SU-DHL-6 (cell line): Measurements from ENCODE around the gene MARCHF3.

Source experiments
- H2AFZ ChIP-seq: fragments of 200-600 bp; sonication (generic); 2 replicates; pipeline ENCODE4 v1.6.1; 2014; ENCODE audit warnings: low read depth, mild to moderate bottlenecking, moderate library complexity, mixed read lengths, antibody characterized with exemption, low read length; ENCODE audit not compliant: severe bottlenecking
- H3F3A ChIP-seq: fragments of 200-600 bp; shearing (Covaris generic); 2 replicates; pipeline ENCODE4 v1.6.0; 2016; ENCODE audit warnings: antibody characterized with exemption, mild to moderate bottlenecking; ENCODE audit not compliant: insufficient read depth
- H3K27ac ChIP-seq: fragments of 200-600 bp; sonication (generic); 2 replicates; pipeline ENCODE4 v1.5.1; 2016; ENCODE audit warnings: low read depth, mild to moderate bottlenecking, low read length, moderate library complexity, mixed read lengths
- H3K27me3 ChIP-seq: fragments of 200-600 bp; sonication (generic), shearing (Covaris generic); 2 replicates; pipeline ENCODE4 v1.6.0; 2014; ENCODE audit warnings: mild to moderate bottlenecking, low read length
- H3K36me3 ChIP-seq: fragments of 200-600 bp; sonication (generic); 2 replicates; pipeline ENCODE4 v1.6.1; 2014; ENCODE audit warnings: mild to moderate bottlenecking, low read length, mixed read lengths
- H3K4me2 ChIP-seq: fragments of 300-600, 200-600 bp; shearing (Covaris generic), sonication (generic); 2 replicates; pipeline ENCODE4 v1.6.0; 2014; ENCODE audit warnings: low read length, low read depth, mild to moderate bottlenecking; ENCODE audit not compliant: poor library complexity, severe bottlenecking
- H3K4me3 ChIP-seq: fragments of 200-600 bp; sonication (generic); 2 replicates; pipeline ENCODE4 v1.5.1; 2014; ENCODE audit warnings: antibody characterized with exemption, low read length, mild to moderate bottlenecking, mixed read lengths; ENCODE audit not compliant: insufficient read depth, poor library complexity, severe bottlenecking
- H3K79me2 ChIP-seq: fragments of 200-600 bp; sonication (generic); 2 replicates; pipeline ENCODE4 v1.6.1; 2014; ENCODE audit warnings: mild to moderate bottlenecking, low read length, moderate library complexity; ENCODE audit not compliant: insufficient read depth
- H3K9ac ChIP-seq: fragments of 200-600 bp; sonication (generic); 2 replicates; pipeline ENCODE4 v1.7.0; 2014; ENCODE audit warnings: mild to moderate bottlenecking, low read length
- H3K9me2 ChIP-seq: fragments of 200-600 bp; sonication (generic); replicated peaks from 2 replicates; pipeline ENCODE4 v1.6.1; 2014; ENCODE audit warnings: low read length; ENCODE audit not compliant: insufficient read depth
- H3K9me3 ChIP-seq: fragments of 200-600 bp; sonication (generic); 2 replicates; pipeline ENCODE4 v1.6.1; 2014; ENCODE audit warnings: low read length, mixed read lengths; ENCODE audit not compliant: insufficient read depth
- H4K20me1 ChIP-seq: fragments of 200-600 bp; sonication (generic); 2 replicates; pipeline ENCODE4 v1.6.1; 2014; ENCODE audit warnings: low read depth, mild to moderate bottlenecking, antibody characterized with exemption, low read length, moderate library complexity, mixed read lengths
- CTCF ChIP-seq: fragments of 200-600 bp; sonication (generic); IDR thresholded peaks from one replicate; pipeline ENCODE4 v1.5.1; 2017; ENCODE audit warnings: antibody characterized with exemption, mild to moderate bottlenecking, low read length, moderate library complexity; ENCODE audit not compliant: insufficient read depth, poor library complexity, severe bottlenecking
- EZH2phosphoT487 ChIP-seq: fragments of 200-600 bp; sonication (generic), shearing (Covaris generic); conservative IDR thresholded peaks from 2 replicates; pipeline ENCODE4 v1.6.1; 2018; ENCODE audit warnings: mild to moderate bottlenecking, antibody characterized with exemption, low read length, moderate library complexity, mixed read lengths

The MARCHF3 gene

GRCh38 chr5:127002390-127002789 lies 28.0 kb downstream of the MARCHF3 start:
- Histone ChIP-seq H3K9ac (no peak overlapping the region), H3K9me3 (no peaks in the 10 kb centered on the region), H3K4me2 (no peak overlapping the region), H3K27me3 (no peaks in the 10 kb centered on the region), H3K36me3 (no peaks in the 10 kb centered on the region), H3K79me2 (no peaks in the 10 kb centered on the region), H4K20me1 (0 out of 2 replicates have a peak, but pooled peaks cover 2% of the 10 kb centered on the region), H3K4me3 (no peak overlapping the region), H2AFZ (no peak overlapping the region), H3K9me2 (no peaks in the 10 kb centered on the region), H3F3A (no peaks in the 10 kb centered on the region), H3K27ac (no peak overlapping the region)
- TF ChIP-seq EZH2phosphoT487 (no peak), CTCF (no peak)

GRCh38 chr5:127001621-127002296 lies 28.6 kb downstream of the MARCHF3 start:
- no peaks in the 10 kb centered on the region for H3F3A ChIP-seq
- no peak overlapping the region for H3K9ac ChIP-seq
- no peak overlapping the region for H2AFZ ChIP-seq
- H3K36me3 ChIP-seq, result no peaks in the 10 kb centered on the region
- no peak for TF ChIP-seq EZH2phosphoT487
- H4K20me1 ChIP-seq, result 0 out of 2 replicates have a peak, but pooled peaks cover 2% of the 10 kb centered on the region
- no peaks in the 10 kb centered on the region for H3K79me2 ChIP-seq
- H3K4me3 ChIP-seq, result no peak overlapping the region
- no peaks in the 10 kb centered on the region for H3K27me3 ChIP-seq
- no peaks in the 10 kb centered on the region for H3K9me3 ChIP-seq
- H3K4me2 ChIP-seq, result no peak overlapping the region
- no peak overlapping the region for H3K27ac ChIP-seq
- no peaks in the 10 kb centered on the region for H3K9me2 ChIP-seq

GRCh38 chr5:126998895-126999570 lies 31.3 kb downstream of the MARCHF3 start:
- H3K4me2 ChIP-seq, result no peak overlapping the region
- no peaks in the 10 kb centered on the region for H4K20me1 ChIP-seq
- H3K79me2 ChIP-seq, result no peaks in the 10 kb centered on the region
- H3F3A ChIP-seq, result no peaks in the 10 kb centered on the region
- no peak overlapping the region for H3K27ac ChIP-seq
- no peaks in the 10 kb centered on the region for H3K9me3 ChIP-seq
- H2AFZ ChIP-seq, result no peak overlapping the region
- H3K4me3 ChIP-seq, result no peak overlapping the region
- H3K27me3 ChIP-seq, result no peaks in the 10 kb centered on the region
- TF ChIP-seq CTCF, result no peak
- no peaks in the 10 kb centered on the region for H3K36me3 ChIP-seq
- H3K9me2 ChIP-seq, result no peaks in the 10 kb centered on the region
- H3K9ac ChIP-seq, result no peak overlapping the region

GRCh38 chr5:126998201-126998631 lies 32.1 kb downstream of the MARCHF3 start:
- Histone ChIP-seq H3K9ac (no peak overlapping the region), H3K27me3 (no peaks in the 10 kb centered on the region), H3K36me3 (no peaks in the 10 kb centered on the region), H3K4me3 (no peak overlapping the region), H4K20me1 (no peaks in the 10 kb centered on the region), H3K4me2 (no peak overlapping the region), H3K27ac (no peak overlapping the region), H3K9me2 (no peaks in the 10 kb centered on the region), H2AFZ (no peak overlapping the region), H3F3A (no peaks in the 10 kb centered on the region), H3K79me2 (no peaks in the 10 kb centered on the region), H3K9me3 (no peaks in the 10 kb centered on the region)
- TF ChIP-seq EZH2phosphoT487, result no peak
- TF ChIP-seq CTCF, result no peak
